T47D (cell line): ENCODE measurements around the gene CCSAP.
A peak's percentile ranks its signal among the peaks of the same experiment; 100 is the strongest.

Experiments used
- DNase-seq, 2 experiments: peaks; one replicate each; pipeline versions ENCODE4 v3.0.0 to v3.0.0-alpha.2; 2011 to 2012; ENCODE audit warnings: low read depth in 1 of 2, low spot score in 1 of 2
- JUND ChIP-seq: IDR thresholded peaks from 2 replicates; pipeline ENCODE4 v1.6.1; 2012; ENCODE audit warnings: low read depth
- in situ Hi-C: cut with HindIII; loops from 2 replicates; pipeline ENCODE4 v1.10.0; 2016; ENCODE audit warnings: low sequenced_read_pairs, low pct_unique_long_range_greater_than_20kb

CCSAP gene

GRCh38 chr1:229286099-229286766, 56.6 kb downstream of the CCSAP start:
- DNase-seq, result no peak
- in situ Hi-C loops, result no loop called here
- no peak for TF ChIP-seq JUND

DNA sequence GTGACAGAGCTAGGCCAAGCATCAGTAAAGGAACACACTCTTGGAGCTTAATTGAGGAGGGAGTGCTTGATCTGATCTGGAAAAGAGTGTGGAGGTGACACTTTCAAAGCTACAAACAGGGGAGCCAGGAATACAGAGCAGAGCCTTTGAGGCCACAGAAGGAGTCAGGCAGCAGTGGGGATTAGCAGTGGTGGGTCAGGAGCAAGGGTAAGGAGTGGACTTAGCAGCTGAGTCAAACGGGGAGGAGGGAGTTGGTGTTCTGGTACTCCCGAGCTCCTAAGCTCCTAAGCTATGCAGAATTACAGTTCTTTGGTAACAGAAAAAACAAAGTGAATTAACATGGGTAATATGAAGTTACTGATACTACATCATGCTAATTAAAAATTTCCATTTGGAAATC, 57.4 kb downstream of the CCSAP start:
- DNase-seq, result no peak
- no peak for TF ChIP-seq JUND
- in situ Hi-C loops, result no loop called here

DNA sequence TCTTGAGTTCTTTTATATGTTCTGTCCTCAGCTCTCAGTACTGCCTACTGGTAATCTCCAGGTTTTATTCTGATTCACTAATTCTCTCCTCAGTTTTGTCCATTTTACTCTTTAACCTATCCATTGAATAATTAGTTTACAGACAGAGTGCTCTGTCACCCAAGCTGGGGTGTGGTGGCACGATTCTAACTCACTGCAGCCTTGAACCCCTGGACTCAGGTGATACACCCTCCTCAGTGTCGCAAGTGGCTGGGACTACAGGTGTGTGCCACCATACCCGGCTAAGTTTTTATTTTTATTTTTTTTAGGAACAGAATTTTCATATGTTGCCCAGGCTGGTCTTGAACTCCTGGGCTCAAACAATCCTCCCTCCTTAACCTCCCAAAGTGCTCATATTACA, 58.0 kb downstream of the CCSAP start:
- DNase-seq, result no peak
- no peak for TF ChIP-seq JUND
- in situ Hi-C loops, result no loop called here

- DNase-seq, result no peak
- TF ChIP-seq JUND, result no peak
- in situ Hi-C loops, result no loop called here
Observed at GRCh38 chr1:229283183-229283611, 59.6 kb downstream of the CCSAP start.

- in situ Hi-C loops, result no loop called here
- TF ChIP-seq JUND, result no peak
- DNase-seq, result no peak
Observed at GRCh38 chr1:229282295-229282823, 60.5 kb downstream of the CCSAP start.

DNA sequence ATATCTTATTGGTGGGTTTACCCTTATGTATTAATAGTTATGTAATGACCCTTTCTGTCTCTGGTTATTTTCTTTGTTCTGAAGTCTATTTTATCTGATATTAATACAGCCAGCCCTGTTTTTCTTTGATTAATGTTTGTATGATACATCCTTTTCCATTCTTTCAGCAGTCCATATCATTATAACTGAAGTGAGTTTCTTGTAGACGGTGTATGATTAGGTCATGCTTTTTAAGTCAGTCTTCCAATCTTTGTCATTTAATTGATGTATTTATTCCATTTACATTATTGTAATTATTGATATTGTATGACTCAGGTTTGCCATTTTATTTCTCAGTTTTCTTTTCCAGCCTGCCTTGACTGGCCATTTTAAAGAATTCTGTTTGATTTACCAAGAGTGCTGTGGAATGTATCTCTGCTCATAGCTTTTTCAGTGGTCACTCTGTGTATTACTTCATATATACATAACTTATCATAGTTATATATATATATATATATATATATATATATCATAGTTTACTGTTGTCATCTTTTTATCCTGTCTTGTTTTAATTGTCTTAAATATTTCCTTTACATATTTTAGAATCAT, 61.4 kb downstream of the CCSAP start:
- in situ Hi-C loops, result no loop called here
- no peak for TF ChIP-seq JUND
- DNase-seq, result no peak

DNA sequence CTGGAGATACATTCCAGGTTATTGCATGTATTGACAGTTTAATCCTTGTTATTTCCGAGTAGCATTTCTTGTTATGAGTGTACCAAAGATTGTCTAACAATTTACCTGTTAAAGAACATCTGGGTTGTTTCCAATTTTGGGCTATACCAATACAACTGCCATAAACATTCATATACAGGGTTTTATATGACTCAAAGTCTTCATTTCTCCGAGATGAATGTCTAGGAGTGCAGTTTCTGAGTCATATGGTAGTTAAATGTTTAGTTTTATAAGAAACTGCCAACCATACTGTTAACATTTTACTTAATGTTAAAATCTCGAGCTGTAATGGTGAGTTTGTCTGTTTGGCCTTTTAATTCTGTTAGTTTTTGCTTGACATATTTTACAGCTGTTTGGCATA, 61.9 kb downstream of the CCSAP start:
- TF ChIP-seq JUND, result no peak
- in situ Hi-C loops, result no loop called here
- DNase-seq, result no peak

DNA sequence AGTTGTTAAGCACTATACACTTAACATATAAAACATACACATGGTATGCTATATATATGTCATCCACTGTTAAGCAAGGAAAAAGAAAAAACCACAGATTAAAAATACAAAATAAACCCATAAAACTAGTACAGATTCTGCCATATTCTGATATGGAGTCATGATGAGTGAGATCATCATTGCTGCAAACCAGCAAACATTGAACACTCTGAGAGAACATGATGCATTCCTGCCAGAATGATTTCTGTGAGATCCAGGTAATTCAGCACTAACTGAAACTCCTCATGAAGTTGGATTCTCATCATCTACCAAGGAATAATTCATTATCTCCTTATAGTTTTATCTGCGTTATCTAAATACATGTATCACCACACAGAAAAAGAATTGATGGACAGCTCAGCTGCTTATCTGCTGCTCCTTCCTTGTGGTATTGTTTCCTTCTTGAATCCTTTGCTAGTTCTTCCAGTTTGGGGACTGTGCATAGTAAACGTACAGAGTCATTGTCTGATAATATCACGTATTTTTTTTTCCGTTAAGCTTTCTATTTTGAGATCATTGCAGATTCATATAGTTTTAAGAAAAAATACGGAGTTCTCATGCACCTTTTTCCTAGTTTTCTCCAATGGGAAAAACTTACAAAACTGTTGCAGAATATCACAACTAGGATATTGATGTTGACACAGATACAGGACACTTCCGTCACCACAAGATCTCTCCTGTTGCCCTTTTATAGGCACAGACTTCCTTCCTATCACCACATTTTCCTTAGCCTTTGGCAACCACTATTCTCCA, 62.6 kb downstream of the CCSAP start:
- in situ Hi-C loops, result no loop called here
- peak in 1 of 2 experiments; percentile 43 for DNase-seq
- no peak for TF ChIP-seq JUND

GRCh38 chr1:229279242-229279641, 63.6 kb downstream of the CCSAP start:
- DNase-seq, result no peak
- in situ Hi-C loops, result no loop called here
- TF ChIP-seq JUND, result no peak

- in situ Hi-C loops, result no loop called here
- no peak for TF ChIP-seq JUND
- DNase-seq, result no peak
Observed at GRCh38 chr1:229278120-229278741, 64.6 kb downstream of the CCSAP start.

DNA sequence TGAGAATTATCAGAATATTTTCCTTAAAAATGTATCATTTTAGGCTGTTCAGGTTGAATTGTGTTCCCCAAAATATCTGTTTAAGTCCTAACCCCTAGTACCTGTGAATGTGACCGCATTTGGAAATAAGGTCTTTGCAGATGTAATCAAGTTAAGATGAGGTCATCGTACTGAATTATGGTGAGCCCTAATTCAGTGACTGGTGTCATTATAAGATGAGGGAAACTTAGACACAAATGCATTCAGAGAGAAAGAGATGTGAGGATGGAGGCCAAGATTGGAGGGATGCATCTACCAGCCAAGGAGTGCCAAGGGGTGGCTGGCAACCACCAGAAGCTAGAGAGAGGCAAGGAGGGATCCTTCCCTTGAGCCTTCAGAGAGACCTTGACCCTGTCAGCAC, 67.8 kb downstream of the CCSAP start:
- no peak for DNase-seq
- no peak for TF ChIP-seq JUND
- in situ Hi-C loops, result no loop called here

DNA sequence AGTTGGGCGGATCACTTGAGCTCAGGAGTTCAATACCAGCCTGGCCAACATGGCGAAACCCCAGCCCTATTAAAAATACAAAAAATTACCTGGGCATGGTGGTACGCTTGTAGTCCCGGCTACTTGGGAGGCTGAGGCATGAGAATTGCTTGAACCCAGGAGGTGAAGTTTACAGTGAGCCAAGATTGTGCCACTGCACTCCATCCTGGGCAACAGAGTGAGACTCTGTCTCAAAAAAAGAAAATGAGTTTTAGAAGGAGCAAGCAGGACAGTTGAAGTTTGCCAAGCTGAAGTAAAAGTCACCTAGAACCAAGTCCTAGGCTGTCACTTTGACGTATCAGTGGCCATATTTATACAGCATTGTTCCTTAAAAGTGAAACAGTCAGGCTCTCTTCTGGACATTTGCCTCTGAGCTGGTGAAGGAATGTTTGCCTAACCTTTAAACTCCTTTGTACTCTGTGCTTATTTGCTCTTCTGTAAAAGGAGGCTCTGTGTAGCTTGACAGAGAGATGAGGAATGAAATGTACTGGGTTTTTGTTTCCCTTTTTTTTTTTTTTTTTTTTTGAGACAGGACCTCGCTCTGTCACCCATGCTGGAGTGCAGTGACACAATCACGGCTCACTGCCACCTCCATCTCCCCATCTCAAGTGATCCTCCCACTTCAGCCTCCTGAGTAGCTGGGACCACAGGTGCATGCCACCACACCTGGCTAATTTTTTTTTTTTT, 69.2 kb downstream of the CCSAP start:
- no peak for TF ChIP-seq JUND
- DNase-seq, result peak; percentile 35 to 83

More for the DNA sequence above, 69.2 kb downstream of the CCSAP start:
- in situ Hi-C loops, result no loop called here
